Esophagus squamous epithelium (tissue), 4 donors: ENCODE data around the gene SNRK.

Source experiments
- CTCF ChIP-seq, 6 experiments: fragments of 450-650 bp in 4 of 6; fragments of 200-600 bp in 2 of 6; sonication (generic) in 2 of 6; IDR thresholded peaks; one replicate each; pipeline ENCODE4 v1.5.1; 2016 to 2019; ENCODE audit warnings: antibody characterized with exemption in 6 of 6, mild to moderate bottlenecking in 4 of 6, moderate library complexity in 4 of 6
- POLR2A ChIP-seq, 4 donors: fragments of 450-650 bp; IDR thresholded peaks; one replicate each; pipeline ENCODE4 v1.6.1; 2017; ENCODE audit warnings: antibody characterized with exemption in 4 of 4, mild to moderate bottlenecking in 4 of 4, moderate library complexity in 3 of 4

GRCh38 chr3:43266451-43266850 is 19.9 kb upstream of the SNRK start:
- TF ChIP-seq POLR2A (IDR thresholded peaks at IDR 0.05) (no peak), CTCF (IDR thresholded peaks at IDR 0.05) (no peak)
